MM.1S (cell line): ENCODE results near the gene CRADD.

Experiments used
- DNase-seq: peaks from one replicate; pipeline ENCODE4 v3.0.0-alpha.2; 2015
- H2AFZ ChIP-seq: fragments of 300-600 bp; sonication (generic); 2 replicates; pipeline ENCODE4 v1.6.0; 2016; ENCODE audit warnings: antibody characterized with exemption, low read length
- H3F3A ChIP-seq: fragments of 300-600 bp; sonication (generic); 2 replicates; pipeline ENCODE4 v1.6.1; 2016; ENCODE audit warnings: mild to moderate bottlenecking, antibody characterized with exemption, low read length, moderate library complexity, mixed read lengths; ENCODE audit not compliant: insufficient read depth
- H3K27ac ChIP-seq: fragments of 300-600 bp; sonication (generic); 2 replicates; pipeline ENCODE4 v1.5.1; 2016; ENCODE audit warnings: mild to moderate bottlenecking, low read length
- H3K27me3 ChIP-seq: fragments of 300-600 bp; sonication (generic); replicated peaks from 2 replicates; pipeline ENCODE4 v1.6.0; 2016; ENCODE audit warnings: low read length; ENCODE audit not compliant: insufficient read depth
- H3K36me3 ChIP-seq: fragments of 300-600 bp; sonication (generic); replicated peaks from 2 replicates; pipeline ENCODE4 v1.6.1; 2016; ENCODE audit warnings: mild to moderate bottlenecking, low read length, mixed read lengths; ENCODE audit not compliant: insufficient read depth
- H3K4me1 ChIP-seq: fragments of 300-600 bp; sonication (generic); 2 replicates; pipeline ENCODE4 v1.6.1; 2016; ENCODE audit warnings: low read length, mixed read lengths
- H3K4me2 ChIP-seq: fragments of 300-600 bp; sonication (generic); 2 replicates; pipeline ENCODE4 v1.6.0; 2016; ENCODE audit warnings: low read depth, low read length
- H3K4me3 ChIP-seq: fragments of 300-600 bp; sonication (generic); 2 replicates; pipeline ENCODE4 v1.5.1; 2016; ENCODE audit warnings: low read length, mixed read lengths
- H3K79me2 ChIP-seq: fragments of 300-600 bp; sonication (generic); 2 replicates; pipeline ENCODE4 v1.6.1; 2016; ENCODE audit warnings: mixed run types, low read length, mixed read lengths
- H3K9ac ChIP-seq: fragments of 300-600 bp; sonication (generic); 2 replicates; pipeline ENCODE4 v1.6.1; 2016; ENCODE audit warnings: low read length, mixed read lengths
- H3K9me2 ChIP-seq: fragments of 300-600 bp; sonication (generic); replicated peaks from 2 replicates; pipeline ENCODE4 v1.6.1; 2016; ENCODE audit warnings: mild to moderate bottlenecking, low read length, mixed read lengths; ENCODE audit not compliant: insufficient read depth
- H3K9me3 ChIP-seq: fragments of 300-600 bp; sonication (generic); replicated peaks from 2 replicates; pipeline ENCODE4 v1.6.1; 2016; ENCODE audit warnings: mild to moderate bottlenecking, low read length, mixed read lengths; ENCODE audit not compliant: insufficient read depth
- H4K20me1 ChIP-seq: fragments of 300-600 bp; sonication (generic); 2 replicates; pipeline ENCODE4 v1.6.1; 2016; ENCODE audit warnings: mild to moderate bottlenecking, low read length, moderate library complexity, mixed read lengths; ENCODE audit not compliant: insufficient read depth
- CTCF ChIP-seq: fragments of 300-600 bp; sonication (generic); IDR thresholded peaks from 2 replicates; pipeline ENCODE4 v1.5.1; 2016; ENCODE audit warnings: antibody characterized with exemption, low read length, mixed read lengths
- EZH2 ChIP-seq: fragments of 300-600 bp; sonication (generic); optimal IDR thresholded peaks from 2 replicates; pipeline ENCODE3; 2017; ENCODE audit warnings: low read depth, mild to moderate bottlenecking, antibody characterized with exemption, low read length, mixed read lengths
- EZH2phosphoT487 ChIP-seq: fragments of 300-600 bp; sonication (generic); IDR thresholded peaks from 2 replicates; pipeline ENCODE4 v1.6.1; 2018; ENCODE audit warnings: antibody characterized with exemption, low read length

The CRADD gene

GRCh38 chr12:93653079-93653478 is 24.1 kb upstream of the CRADD start:
- no peaks in the 10 kb centered on the region for H3K79me2 ChIP-seq
- no peaks in the 10 kb centered on the region for H3K4me1 ChIP-seq
- no peak overlapping the region for H3K4me2 ChIP-seq
- no peaks in the 10 kb centered on the region for H3K27me3 ChIP-seq
- H3K4me3 ChIP-seq = no peak overlapping the region
- H3K36me3 ChIP-seq = no peaks in the 10 kb centered on the region
- H4K20me1 ChIP-seq = no peaks in the 10 kb centered on the region
- no peak overlapping the region for H2AFZ ChIP-seq
- no peaks in the 10 kb centered on the region for H3K9me3 ChIP-seq
- H3K9me2 ChIP-seq = no peaks in the 10 kb centered on the region
- no peak for DNase-seq
- H3F3A ChIP-seq = no peaks in the 10 kb centered on the region
- H3K27ac ChIP-seq = no peak overlapping the region
- no peak overlapping the region for H3K9ac ChIP-seq
- no peak for TF ChIP-seq CTCF
- TF ChIP-seq EZH2phosphoT487 = no peak

GRCh38 chr12:93653712-93654111 is 23.5 kb upstream of the CRADD start:
- H3K4me3 ChIP-seq = no peak overlapping the region

DNA sequence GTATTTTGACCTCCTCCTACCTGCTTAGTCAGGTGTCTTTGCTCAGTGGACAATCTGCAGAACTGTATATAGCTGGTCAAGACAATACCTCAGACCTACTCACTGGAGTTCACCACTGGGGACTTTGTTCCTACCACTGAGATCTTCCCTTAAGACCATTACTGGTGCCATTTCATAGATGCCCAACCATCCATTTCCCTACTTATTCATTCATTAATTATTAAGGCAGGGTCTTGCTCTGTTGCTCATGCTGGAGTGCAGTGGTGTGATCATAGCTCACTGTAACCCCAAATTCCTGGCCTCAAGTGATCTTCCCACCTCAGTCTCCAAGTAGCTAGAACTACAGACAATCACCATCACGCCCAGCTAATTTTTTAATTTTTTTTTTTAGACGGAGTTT is 22.8 kb upstream of the CRADD start:
- no peaks in the 10 kb centered on the region for H3K36me3 ChIP-seq
- no peak overlapping the region for H3K9ac ChIP-seq
- H3K4me2 ChIP-seq = no peak overlapping the region
- no peaks in the 10 kb centered on the region for H3K27me3 ChIP-seq
- H2AFZ ChIP-seq = no peak overlapping the region
- no peaks in the 10 kb centered on the region for H3F3A ChIP-seq
- no peaks in the 10 kb centered on the region for H3K79me2 ChIP-seq
- no peak overlapping the region for H3K27ac ChIP-seq
- no peak for DNase-seq
- no peak for TF ChIP-seq EZH2
- TF ChIP-seq EZH2phosphoT487 = no peak
- no peak for TF ChIP-seq CTCF
- H3K9me2 ChIP-seq = no peaks in the 10 kb centered on the region
- H3K9me3 ChIP-seq = no peaks in the 10 kb centered on the region
- no peaks in the 10 kb centered on the region for H3K4me1 ChIP-seq
- no peaks in the 10 kb centered on the region for H4K20me1 ChIP-seq
- H3K4me3 ChIP-seq = no peak overlapping the region

More at GRCh38 chr12:93653712-93654111, 23.5 kb upstream of the CRADD start:
- H3F3A ChIP-seq = no peaks in the 10 kb centered on the region
- no peak for DNase-seq
- H3K27ac ChIP-seq = no peak overlapping the region
- no peak overlapping the region for H3K4me2 ChIP-seq
- H3K9me2 ChIP-seq = no peaks in the 10 kb centered on the region
- no peaks in the 10 kb centered on the region for H3K9me3 ChIP-seq
- H3K4me1 ChIP-seq = no peaks in the 10 kb centered on the region
- no peaks in the 10 kb centered on the region for H3K79me2 ChIP-seq
- H3K36me3 ChIP-seq = no peaks in the 10 kb centered on the region
- TF ChIP-seq EZH2phosphoT487 (no peak), CTCF (no peak), EZH2 (no peak)
- no peak overlapping the region for H3K9ac ChIP-seq
- no peak overlapping the region for H2AFZ ChIP-seq
- H3K27me3 ChIP-seq = no peaks in the 10 kb centered on the region
- no peaks in the 10 kb centered on the region for H4K20me1 ChIP-seq
